ENCODE data around the gene CHPT1.

GRCh38 chr12:101663298-101663697 lies 34.1 kb upstream of the CHPT1 start:
- no peak for TF ChIP-seq POLR2A (IDR thresholded peaks at IDR 0.05)
- TF ChIP-seq CTCF (IDR thresholded peaks at IDR 0.05 in 8 of 11, conservative IDR thresholded peaks at IDR 0.05 in 3 of 11), result no peak

All from spleen (tissue), 7 donors.